Chondrocyte (in vitro differentiated cells): ENCODE measurements around the gene RAP1GAP2. TPM values are rescaled to one million over a fixed set of nuclear protein-coding genes. Genes with fewer than 3 reads are reported as not detected.
A peak's percentile ranks its signal among the peaks of the same experiment; 100 is the strongest.
"Not testable (repeated sequence)": the region's sequence is repeated elsewhere in the genome, so short reads cannot be mapped to it uniquely, and the experiment has no call there.

Source experiments
- DNase-seq: peaks from one replicate; pipeline ENCODE4 v3.0.0; 2021; ENCODE audit warnings: mixed read lengths, low spot score
- H3K27ac Mint-ChIP-seq: one replicate; pipeline ENCODE4 v1.8.0; 2021; ENCODE audit warnings: mild to moderate bottlenecking, moderate library complexity, mixed read lengths; ENCODE audit not compliant: unreplicated experiment
- H3K27me3 Mint-ChIP-seq: 2 replicates; pipeline ENCODE4 v1.8.0; 2021; ENCODE audit warnings: low read depth, mixed read lengths
- H3K36me3 Mint-ChIP-seq: 2 replicates; pipeline ENCODE4 v1.8.0; 2021; ENCODE audit warnings: low read depth, mixed read lengths
- H3K4me1 Mint-ChIP-seq: 2 replicates; pipeline ENCODE4 v1.8.0; 2021; ENCODE audit warnings: low read depth, mild to moderate bottlenecking, mixed read lengths
- H3K4me3 Mint-ChIP-seq: one replicate; pipeline ENCODE4 v1.8.0; 2021; ENCODE audit warnings: mild to moderate bottlenecking, moderate library complexity, mixed read lengths; ENCODE audit not compliant: unreplicated experiment
- H3K9me3 Mint-ChIP-seq: 2 replicates; pipeline ENCODE4 v1.8.0; 2021; ENCODE audit warnings: low read depth, mixed read lengths
- CTCF ChIP-seq: fragments of 200-600 bp; sonication (generic); IDR thresholded peaks from 2 replicates; pipeline ENCODE4 v1.5.0; 2021; ENCODE audit warnings: antibody characterized with exemption, mild to moderate bottlenecking, moderate library complexity
- total RNA-seq: library from RNA; stranded (reverse); gene quantifications from 3 replicates; pipeline ENCODE4 v1.2.1, GENCODE V29; 2021

RAP1GAP2 gene
- total RNA-seq, 1 donor from 2014 or later = 3.4 TPM

DNA sequence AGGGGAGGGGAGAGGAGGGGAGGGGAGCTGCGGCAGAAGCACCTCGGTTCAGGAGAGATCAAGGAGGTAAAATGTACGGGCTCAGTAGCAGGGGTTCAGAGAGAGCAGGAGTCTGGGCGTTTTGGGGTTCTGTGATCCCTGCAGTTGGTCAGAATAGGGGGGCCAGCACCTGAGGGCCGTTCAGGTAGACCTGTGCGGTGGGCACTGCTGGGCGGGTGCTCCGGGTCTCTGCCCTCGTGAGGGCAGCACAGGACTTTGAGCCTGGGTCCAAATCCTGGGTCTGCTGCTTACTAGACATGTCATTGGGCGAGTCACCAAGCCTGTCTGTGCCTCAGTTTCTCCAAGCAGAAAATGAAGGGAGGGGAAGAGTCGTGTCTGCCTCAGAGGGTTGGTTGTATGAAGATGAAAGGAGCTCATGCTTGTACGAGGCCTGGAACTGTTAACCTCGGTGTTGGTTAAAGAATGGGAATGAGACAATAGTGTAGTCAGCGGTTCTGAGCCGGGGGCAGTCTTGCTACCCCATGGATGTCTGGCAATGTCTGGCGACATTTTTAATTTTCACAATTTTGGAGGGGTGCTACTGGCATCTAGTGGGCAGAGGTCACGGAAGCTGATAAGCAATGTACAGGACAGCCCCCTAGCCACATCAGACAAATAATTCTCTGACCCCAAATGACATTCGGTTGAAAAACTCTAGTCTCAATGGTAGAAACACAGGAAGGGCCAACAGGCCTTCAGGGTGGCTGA, 231.7 kb downstream of the RAP1GAP2 start:
- H3K27ac Mint-ChIP-seq = no peak overlapping the region
- no peaks in the 10 kb centered on the region for H3K4me1 Mint-ChIP-seq
- peaks cover 17% of the 10 kb centered on the region for H3K9me3 Mint-ChIP-seq
- H3K27me3 Mint-ChIP-seq = no peaks in the 10 kb centered on the region
- TF ChIP-seq CTCF = no peak
- peaks cover 9% of the 10 kb centered on the region for H3K36me3 Mint-ChIP-seq
- no peak overlapping the region for H3K4me3 Mint-ChIP-seq
- DNase-seq = peak; percentile 63

GRCh38 chr17:3029213-3029913, 233.1 kb downstream of the RAP1GAP2 start:
- peaks cover 5% of the 10 kb centered on the region for H3K9me3 Mint-ChIP-seq
- H3K27me3 Mint-ChIP-seq = no peaks in the 10 kb centered on the region

DNA sequence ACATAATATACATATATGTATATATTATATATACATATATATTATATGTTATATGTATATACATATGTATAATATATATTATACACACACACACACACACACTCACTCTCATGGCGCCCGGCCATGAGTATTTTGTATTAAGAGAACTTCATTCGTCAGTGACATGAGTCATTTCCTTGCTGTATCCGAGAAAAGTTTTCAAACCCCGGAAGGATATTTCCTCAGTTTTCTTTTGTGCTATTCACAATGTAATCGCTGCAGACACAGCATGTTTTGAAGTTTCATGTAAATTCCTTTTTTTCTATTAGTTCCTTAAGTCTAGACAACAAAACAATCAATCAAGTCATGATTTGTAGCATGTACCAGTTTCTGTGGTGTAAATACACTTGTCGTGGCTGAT, 233.9 kb downstream of the RAP1GAP2 start:
- Mint-ChIP-seq H3K36me3 (no peaks in the 10 kb centered on the region), H3K27me3 (no peaks in the 10 kb centered on the region), H3K9me3 (no peaks in the 10 kb centered on the region), H3K27ac (no peak overlapping the region), H3K4me3 (no peak overlapping the region), H3K4me1 (no peaks in the 10 kb centered on the region)
- DNase-seq = no peak
- TF ChIP-seq CTCF = no peak

More at GRCh38 chr17:3029213-3029913, 233.1 kb downstream of the RAP1GAP2 start:
- Mint-ChIP-seq H3K4me3 (no peak overlapping the region), H3K27ac (no peak overlapping the region), H3K4me1 (no peaks in the 10 kb centered on the region), H3K36me3 (no peaks in the 10 kb centered on the region)
- no peak for TF ChIP-seq CTCF
- DNase-seq = peak; percentile 64

GRCh38 chr17:3030852-3031470, 234.7 kb downstream of the RAP1GAP2 start:
- not testable (repeated sequence) for H3K27me3 Mint-ChIP-seq, H3K4me3 Mint-ChIP-seq

GRCh38 chr17:3032258-3033247, 236.3 kb downstream of the RAP1GAP2 start:
- Mint-ChIP-seq H3K27ac (no peak overlapping the region), H3K27me3 (peaks cover 7% of the 10 kb centered on the region), H3K36me3 (no peaks in the 10 kb centered on the region), H3K4me3 (no peak overlapping the region), H3K4me1 (no peaks in the 10 kb centered on the region), H3K9me3 (no peaks in the 10 kb centered on the region)
- no peak for TF ChIP-seq CTCF
- DNase-seq = peak; percentile 69

More at GRCh38 chr17:3030852-3031470, 234.7 kb downstream of the RAP1GAP2 start:
- not testable (repeated sequence) for H3K4me1 Mint-ChIP-seq, H3K36me3 Mint-ChIP-seq, H3K27ac Mint-ChIP-seq, H3K9me3 Mint-ChIP-seq
- DNase-seq = peak; percentile 49
